ENCODE measurements around the gene VARS2. TPM values are rescaled to one million over a fixed set of nuclear protein-coding genes. Genes with fewer than 3 reads are reported as not detected.
A peak's percentile ranks its signal among the peaks of the same experiment; 100 is the strongest.

The VARS2 gene
- total and polyA plus RNA-seq, 9 of the 15 experiments (the other 6 are each of a cell fraction or from before 2014, with no cell fraction given), result 1.6 to 53.6 (median 29.9) TPM

DNA sequence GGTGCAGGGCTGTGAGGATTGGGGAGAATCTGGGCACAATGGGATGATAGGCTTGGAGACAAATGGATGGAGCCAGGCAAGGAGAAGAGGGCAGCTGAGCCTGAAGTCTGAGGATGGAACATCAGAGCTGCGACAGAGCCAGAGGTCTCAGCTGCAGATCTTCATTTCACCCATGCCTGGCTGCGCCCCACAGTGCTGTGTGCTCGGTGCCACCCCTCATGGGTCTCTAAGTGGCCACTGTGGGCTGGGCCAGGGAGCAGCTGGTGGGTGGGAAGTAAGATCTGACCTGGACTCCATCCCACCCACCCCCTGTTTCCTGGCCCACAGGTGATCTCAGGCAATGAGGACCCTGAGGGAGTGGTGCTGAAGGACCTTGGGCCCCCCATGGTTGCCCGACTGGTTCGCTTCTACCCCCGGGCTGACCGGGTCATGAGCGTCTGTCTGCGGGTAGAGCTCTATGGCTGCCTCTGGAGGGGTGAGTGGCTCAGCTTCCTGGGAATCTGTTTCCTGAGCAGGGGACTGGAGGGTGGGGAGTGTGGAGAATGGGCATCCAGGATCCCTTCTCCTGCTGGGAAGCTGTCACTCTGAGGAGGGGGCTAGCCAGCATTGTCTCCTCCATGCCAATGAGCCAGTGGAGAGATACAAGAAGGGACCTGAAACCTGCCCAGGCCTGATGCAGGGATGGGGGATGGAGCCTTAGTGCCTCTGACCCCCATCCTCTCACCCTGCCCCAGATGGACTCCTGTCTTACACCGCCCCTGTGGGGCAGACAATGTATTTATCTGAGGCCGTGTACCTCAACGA lies 23.2 kb upstream of the VARS2 start:
- ChIA-PET CTCF (ENCODE audit: low intra/inter-chr PET ratio) (no interaction called here), POLR2A (interaction anchor here (0.9 to 1.9 kb wide), 4 partner anchors 9 to 153 kb away, joined by 4 to 8 read pairs (median 4); no protein-coding TSS in a partner anchor)
- 85% methylated on average over 12 of the region's 12 CpGs for WGBS (ENCODE audit: insufficient coverage, low coverage, missing lambda C conversion rate)
- Histone ChIP-seq H3K4me2 (ENCODE audit: insufficient read depth, low read length) (no peak overlapping the region), H3K4me1 (replicated peaks in 1 of 2; ENCODE audit: control insufficient read depth in 2 of 2, insufficient read depth in 2 of 2, low read length in 2 of 2) (peaks cover 16 to 29% of the 10 kb centered on the region in 2 experiments), H3K4me3 (no peak overlapping the region), H3K79me2 (ENCODE audit: control insufficient read depth, insufficient read depth, low read length) (peaks cover 30% of the 10 kb centered on the region), H3K9ac (ENCODE audit: insufficient read depth in 1 of 2, low read depth in 2 of 2, low read length in 2 of 2) (peak overlapping the region in 1 of 2 experiments; percentile 4; a peak in 1 of 4 replicates), H3K36me3 (ENCODE audit: control insufficient read depth, insufficient read depth, low read length) (peaks cover 67% of the 10 kb centered on the region), H3K27ac (ENCODE audit: extremely low read depth, low read depth, low read length) (no peak overlapping the region), H3K9me1 (ENCODE audit: control insufficient read depth, insufficient read depth, low read length) (peaks cover 3% of the 10 kb centered on the region), H3K27me3 (ENCODE audit: control insufficient read depth in 2 of 2, insufficient read depth in 2 of 2, low read length in 2 of 2) (no peaks in the 10 kb centered on the region), H4K20me1 (replicated peaks; ENCODE audit: control insufficient read depth, insufficient read depth, low read length) (peaks cover 9% of the 10 kb centered on the region), H3K9me3 (replicated peaks; ENCODE audit: control insufficient read depth, insufficient read depth, low read depth, low read length) (no peaks in the 10 kb centered on the region), H2AFZ (ENCODE audit: low read depth, low read length) (no peak overlapping the region)
- no peak for ATAC-seq
- DNase-seq (ENCODE audit: extremely low read depth in 1 of 4, low spot score in 3 of 4), result peak in 2 of 4 experiments; percentile 22 to 34
- intact Hi-C loops (cut with micrococcal nuclease), result no loop called here
- TF ChIP-seq ZNF41 (CRISPR knock-in tag; conservative IDR thresholded peaks at IDR 0.05) (no peak), PHTF2 (CRISPR knock-in tag; IDR thresholded peaks at IDR 0.05) (no peak), NFIC (IDR thresholded peaks at IDR 0.05) (no peak), NFATC3 (IDR thresholded peaks at IDR 0.05) (no peak), CBX2 (IDR thresholded peaks at IDR 0.05; ENCODE audit: insufficient read depth, low read length, poor library complexity, severe bottlenecking) (no peak), CBFA2T2 (conservative IDR thresholded peaks at IDR 0.05) (no peak), ZNF347 (CRISPR knock-in tag; IDR thresholded peaks at IDR 0.05; ENCODE audit: low read depth) (no peak), TFAP4 (CRISPR knock-in tag; IDR thresholded peaks at IDR 0.05; ENCODE audit: borderline replicate concordance) (0 out of 2 replicates have a peak, but pooled peaks have one; percentile 9), KDM5B (IDR thresholded peaks at IDR 0.05; ENCODE audit: insufficient replicate concordance, low read depth, low read length) (no peak), FOXM1 (IDR thresholded peaks at IDR 0.05; ENCODE audit: low read depth) (no peak), FOXM1 (CRISPR knock-in tag; IDR thresholded peaks at IDR 0.05; ENCODE audit: low read depth) (0 out of 2 replicates have a peak, but pooled peaks have one; percentile 7), ERF (CRISPR knock-in tag; IDR thresholded peaks at IDR 0.05) (no peak), HCFC1 (IDR thresholded peaks at IDR 0.05; ENCODE audit: low read depth, low read length) (no peak), MBD2 (IDR thresholded peaks at IDR 0.05; ENCODE audit: borderline replicate concordance, low read depth) (no peak), HDAC8 (tag; IDR thresholded peaks at IDR 0.05) (no peak), SMARCE1 (IDR thresholded peaks at IDR 0.05) (no peak), FOXA3 (CRISPR knock-in tag; conservative IDR thresholded peaks at IDR 0.05 in 1 of 2, IDR thresholded peaks at IDR 0.05 in 1 of 2) (no peak)
- TF ChIP-seq, protein P1, sequence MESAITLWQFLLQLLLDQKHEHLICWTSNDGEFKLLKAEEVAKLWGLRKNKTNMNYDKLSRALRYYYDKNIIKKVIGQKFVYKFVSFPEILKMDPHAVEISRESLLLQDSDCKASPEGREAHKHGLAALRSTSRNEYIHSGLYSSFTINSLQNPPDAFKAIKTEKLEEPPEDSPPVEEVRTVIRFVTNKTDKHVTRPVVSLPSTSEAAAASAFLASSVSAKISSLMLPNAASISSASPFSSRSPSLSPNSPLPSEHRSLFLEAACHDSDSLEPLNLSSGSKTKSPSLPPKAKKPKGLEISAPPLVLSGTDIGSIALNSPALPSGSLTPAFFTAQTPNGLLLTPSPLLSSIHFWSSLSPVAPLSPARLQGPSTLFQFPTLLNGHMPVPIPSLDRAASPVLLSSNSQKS (CRISPR knock-in tag; IDR thresholded peaks at IDR 0.05), result no peak
- TF ChIP-seq, protein P2, sequence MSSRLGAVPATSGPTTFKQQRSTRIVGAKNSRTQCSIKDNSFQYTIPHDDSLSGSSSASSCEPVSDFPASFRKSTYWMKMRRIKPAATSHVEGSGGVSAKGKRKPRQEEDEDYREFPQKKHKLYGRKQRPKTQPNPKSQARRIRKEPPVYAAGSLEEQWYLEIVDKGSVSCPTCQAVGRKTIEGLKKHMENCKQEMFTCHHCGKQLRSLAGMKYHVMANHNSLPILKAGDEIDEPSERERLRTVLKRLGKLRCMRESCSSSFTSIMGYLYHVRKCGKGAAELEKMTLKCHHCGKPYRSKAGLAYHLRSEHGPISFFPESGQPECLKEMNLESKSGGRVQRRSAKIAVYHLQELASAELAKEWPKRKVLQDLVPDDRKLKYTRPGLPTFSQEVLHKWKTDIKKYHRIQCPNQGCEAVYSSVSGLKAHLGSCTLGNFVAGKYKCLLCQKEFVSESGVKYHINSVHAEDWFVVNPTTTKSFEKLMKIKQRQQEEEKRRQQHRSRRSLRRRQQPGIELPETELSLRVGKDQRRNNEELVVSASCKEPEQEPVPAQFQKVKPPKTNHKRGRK (tag; IDR thresholded peaks at IDR 0.05), result no peak
- in situ Hi-C loops (cut with MboI), result no loop called here
- BruUV-seq (replicated peaks), result no TSS peak
- FAIRE-seq, result no peak

Data from K562 (cell line).